ENCODE measurements around the gene CDV3.
"Not testable (repeated sequence)": the region's sequence is repeated elsewhere in the genome, so short reads cannot be mapped to it uniquely, and the experiment has no call there.

The CDV3 gene, protein sequence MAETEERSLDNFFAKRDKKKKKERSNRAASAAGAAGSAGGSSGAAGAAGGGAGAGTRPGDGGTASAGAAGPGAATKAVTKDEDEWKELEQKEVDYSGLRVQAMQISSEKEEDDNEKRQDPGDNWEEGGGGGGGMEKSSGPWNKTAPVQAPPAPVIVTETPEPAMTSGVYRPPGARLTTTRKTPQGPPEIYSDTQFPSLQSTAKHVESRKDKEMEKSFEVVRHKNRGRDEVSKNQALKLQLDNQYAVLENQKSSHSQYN

DNA sequence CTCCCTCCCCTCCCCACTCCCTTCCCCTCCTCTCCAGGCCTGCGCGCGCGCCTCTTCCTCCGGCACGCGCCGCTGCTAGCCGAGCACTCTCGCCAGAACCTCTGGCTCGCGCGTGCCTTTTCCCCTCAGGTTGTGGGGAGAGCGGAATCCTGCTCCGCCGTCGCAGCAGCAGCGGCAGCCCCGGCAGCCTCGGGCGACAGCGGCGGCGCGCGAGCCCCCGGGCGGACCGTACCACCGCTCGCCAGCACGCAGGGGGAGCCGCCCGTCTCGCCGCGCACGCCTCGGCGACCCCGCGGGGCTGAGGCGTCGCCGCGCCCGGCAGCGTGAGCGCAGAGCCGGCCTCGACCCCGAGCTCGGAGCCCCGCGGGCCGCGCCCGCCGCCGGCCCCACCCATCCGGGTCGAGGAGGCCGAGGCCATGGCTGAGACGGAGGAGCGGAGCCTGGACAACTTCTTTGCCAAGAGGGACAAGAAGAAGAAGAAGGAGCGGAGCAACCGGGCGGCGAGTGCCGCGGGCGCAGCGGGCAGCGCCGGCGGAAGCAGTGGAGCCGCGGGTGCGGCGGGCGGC, at the start of gene CDV3:
TSS of gene CDV3 (plus strand) at position 58 of the 566 bp plus-strand sequence. CDS start at position 417, 359 bp downstream.
- peak within 1 kb of the TSS; percentile 96 for H3K27ac ChIP-seq
- TF ChIP-seq, protein P1, sequence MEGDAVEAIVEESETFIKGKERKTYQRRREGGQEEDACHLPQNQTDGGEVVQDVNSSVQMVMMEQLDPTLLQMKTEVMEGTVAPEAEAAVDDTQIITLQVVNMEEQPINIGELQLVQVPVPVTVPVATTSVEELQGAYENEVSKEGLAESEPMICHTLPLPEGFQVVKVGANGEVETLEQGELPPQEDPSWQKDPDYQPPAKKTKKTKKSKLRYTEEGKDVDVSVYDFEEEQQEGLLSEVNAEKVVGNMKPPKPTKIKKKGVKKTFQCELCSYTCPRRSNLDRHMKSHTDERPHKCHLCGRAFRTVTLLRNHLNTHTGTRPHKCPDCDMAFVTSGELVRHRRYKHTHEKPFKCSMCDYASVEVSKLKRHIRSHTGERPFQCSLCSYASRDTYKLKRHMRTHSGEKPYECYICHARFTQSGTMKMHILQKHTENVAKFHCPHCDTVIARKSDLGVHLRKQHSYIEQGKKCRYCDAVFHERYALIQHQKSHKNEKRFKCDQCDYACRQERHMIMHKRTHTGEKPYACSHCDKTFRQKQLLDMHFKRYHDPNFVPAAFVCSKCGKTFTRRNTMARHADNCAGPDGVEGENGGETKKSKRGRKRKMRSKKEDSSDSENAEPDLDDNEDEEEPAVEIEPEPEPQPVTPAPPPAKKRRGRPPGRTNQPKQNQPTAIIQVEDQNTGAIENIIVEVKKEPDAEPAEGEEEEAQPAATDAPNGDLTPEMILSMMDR (IDR thresholded peaks at IDR 0.05) = no peak
- TF ChIP-seq ZFX (IDR thresholded peaks at IDR 0.05; ENCODE audit: borderline replicate concordance) = no peak

DNA sequence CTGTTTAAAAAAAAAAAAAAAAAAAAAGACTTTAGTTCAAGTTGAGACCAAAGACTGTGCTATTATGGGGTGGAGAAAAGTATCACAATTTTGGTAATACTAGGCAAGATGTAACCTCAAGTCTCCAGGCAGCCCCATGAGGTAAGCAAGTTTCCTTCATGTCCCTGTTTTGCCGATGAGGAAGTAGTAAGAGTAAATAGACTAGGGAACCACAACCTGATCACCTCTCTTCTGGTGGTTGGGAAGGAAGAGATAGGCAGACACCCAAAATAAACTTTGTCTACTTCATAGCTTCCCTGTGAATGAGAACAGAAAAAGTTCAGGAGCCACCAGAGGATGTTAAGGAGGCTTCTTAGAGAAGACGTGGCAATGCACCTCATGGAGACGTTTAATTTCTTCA, 49.7 kb upstream of the CDV3 start:
- H3K27ac ChIP-seq = not testable (repeated sequence)

DNA sequence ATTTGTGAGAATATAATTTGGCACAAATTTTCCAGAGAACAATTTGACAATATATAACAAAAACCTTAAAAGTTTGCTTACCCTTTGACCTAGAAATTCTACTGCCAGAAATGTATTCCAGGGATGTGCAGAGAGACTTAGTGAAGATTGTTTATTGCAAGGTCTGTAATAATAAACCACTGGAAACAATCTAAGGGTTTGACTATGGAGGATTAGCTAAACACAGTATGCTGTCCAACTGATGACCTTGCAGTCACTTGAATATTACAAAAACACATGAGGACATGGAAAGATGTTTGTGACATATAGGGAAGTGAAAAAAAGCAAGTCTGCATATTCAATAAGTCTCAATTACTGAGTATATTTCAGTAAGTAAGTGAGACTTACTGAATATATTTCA, 48.1 kb upstream of the CDV3 start:
- TF ChIP-seq, protein P1 (IDR thresholded peaks at IDR 0.05) = no peak
- no peak for TF ChIP-seq ZFX (IDR thresholded peaks at IDR 0.05; ENCODE audit: borderline replicate concordance)
- H3K27ac ChIP-seq = no peak overlapping the region

DNA sequence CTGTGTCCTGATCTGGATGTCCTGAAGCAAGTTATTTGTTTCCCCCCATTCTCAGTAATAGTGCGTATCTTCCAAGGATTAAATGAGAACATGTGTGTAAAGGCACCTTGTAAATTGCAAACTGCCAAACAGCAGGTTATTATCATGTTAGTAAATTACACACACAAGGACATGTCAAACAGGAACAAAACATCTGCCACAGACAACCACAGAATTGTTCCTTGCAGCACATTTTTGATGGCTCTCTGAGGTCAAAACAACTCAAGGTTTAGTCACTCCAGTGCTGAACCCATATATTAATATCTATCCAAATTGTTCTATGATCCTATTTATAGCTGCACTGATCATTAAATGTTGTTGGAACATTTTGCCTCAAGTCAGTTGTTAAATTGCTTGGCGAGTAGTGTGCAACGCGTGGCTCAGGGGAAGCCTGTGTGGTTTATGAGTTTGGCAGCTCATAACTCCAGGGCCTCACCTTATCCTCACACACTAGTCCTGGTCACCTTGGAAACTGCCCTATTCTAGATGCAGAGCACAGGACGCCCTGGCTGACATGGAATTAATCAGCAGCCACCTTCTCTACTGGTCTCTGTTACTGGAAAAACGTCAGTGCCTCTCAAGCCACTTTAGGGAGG, 46.3 kb upstream of the CDV3 start:
- TF ChIP-seq, protein P1 (IDR thresholded peaks at IDR 0.05) = no peak
- no peak for TF ChIP-seq ZFX (IDR thresholded peaks at IDR 0.05; ENCODE audit: borderline replicate concordance)
- H3K27ac ChIP-seq = peak overlapping the region; percentile 36; the same call in 1 of the 2 replicates

DNA sequence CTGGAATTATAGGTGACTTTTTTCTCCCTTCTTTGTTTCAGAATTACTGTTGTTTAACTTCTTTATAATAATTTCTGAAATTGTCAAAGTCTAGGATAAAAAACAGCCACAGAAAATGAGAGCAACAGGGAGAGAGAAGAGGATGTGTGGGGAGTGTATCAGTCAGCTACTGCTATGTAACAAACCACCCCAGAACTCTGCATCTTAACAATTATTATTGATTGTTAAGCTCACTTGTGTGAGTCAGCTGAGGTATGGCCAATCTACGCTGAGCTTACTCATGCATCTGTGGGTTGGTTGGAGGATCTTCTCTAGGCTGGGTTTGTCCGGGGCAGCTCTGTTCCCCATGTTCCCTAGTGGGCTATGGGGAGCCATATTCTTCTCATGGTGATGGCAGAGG, 43.7 kb upstream of the CDV3 start:
- TF ChIP-seq, protein P1 (IDR thresholded peaks at IDR 0.05) = no peak
- no peak for TF ChIP-seq ZFX (IDR thresholded peaks at IDR 0.05; ENCODE audit: borderline replicate concordance)
- no peak overlapping the region for H3K27ac ChIP-seq

DNA sequence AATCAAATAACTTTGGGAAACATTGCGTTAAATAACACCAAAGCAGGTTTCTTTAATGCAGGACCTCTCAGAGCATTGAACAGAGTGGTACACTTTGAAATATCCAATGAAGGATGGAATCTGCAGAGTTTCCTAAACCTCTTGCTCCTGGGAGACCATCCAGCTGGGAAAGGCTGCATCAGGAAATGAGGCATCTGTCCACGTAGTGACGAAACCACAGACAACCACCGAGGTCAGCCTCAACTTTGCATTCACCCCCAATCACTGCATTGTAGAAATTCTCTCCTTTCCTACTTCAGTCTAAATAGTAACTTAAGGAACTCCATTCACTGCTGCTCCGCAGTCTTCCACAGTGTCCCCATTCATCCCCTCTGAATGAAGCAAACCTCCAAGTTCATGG, 41.5 kb upstream of the CDV3 start:
- H3K27ac ChIP-seq = no peak overlapping the region
- TF ChIP-seq, protein P1 (IDR thresholded peaks at IDR 0.05) = no peak
- no peak for TF ChIP-seq ZFX (IDR thresholded peaks at IDR 0.05; ENCODE audit: borderline replicate concordance)

DNA sequence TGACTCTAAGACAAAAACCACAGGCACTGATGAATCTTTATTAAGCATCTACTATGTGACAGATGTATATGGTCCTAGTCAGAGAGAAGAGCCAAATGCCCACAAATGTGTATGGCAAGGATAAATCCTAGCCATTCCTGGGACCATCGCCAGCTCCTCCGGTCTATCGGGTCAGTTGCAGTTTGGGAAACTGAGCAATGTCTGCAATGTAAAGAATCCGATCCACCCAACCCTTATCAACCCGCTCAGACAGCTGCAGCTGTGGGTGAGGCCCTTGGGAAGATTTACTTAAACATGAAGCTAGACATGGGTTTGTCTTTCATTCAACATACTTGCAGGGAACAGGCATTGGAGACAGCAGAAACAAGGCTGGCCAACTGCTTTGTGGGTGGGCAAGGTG, 40.5 kb upstream of the CDV3 start:
- H3K27ac ChIP-seq = no peak overlapping the region
- TF ChIP-seq ZFX (IDR thresholded peaks at IDR 0.05; ENCODE audit: borderline replicate concordance) = no peak
- TF ChIP-seq, protein P1 (IDR thresholded peaks at IDR 0.05) = no peak
